Measurements from ENCODE around the gene CEP89.
"Not testable (repeated sequence)": the region's sequence is repeated elsewhere in the genome, so short reads cannot be mapped to it uniquely, and the experiment has no call there.

The CEP89 gene

GRCh38 chr19:32971715-32972540, at the start of gene CEP89, which contains the start of gene FAAP24:
TSS of gene CEP89 (minus strand) at chr19:32971958. CDS start at chr19:32971874, 84 bp downstream.
TSS of gene FAAP24 (plus strand) at chr19:32972242. CDS start at chr19:32973197, 955 bp downstream.
- DNase-seq (ENCODE audit: low read depth) = peak; percentile 99

- DNase-seq (ENCODE audit: low read depth) = not testable (repeated sequence)
Observed at GRCh38 chr19:33010891-33011290, 39.1 kb upstream of the CEP89 start.

- no peak for DNase-seq (ENCODE audit: low read depth)
Observed at GRCh38 chr19:33008738-33009137, 37.0 kb upstream of the CEP89 start.

GRCh38 chr19:33005440-33005839, 33.7 kb upstream of the CEP89 start:
- no peak for DNase-seq (ENCODE audit: low read depth)

GRCh38 chr19:33003424-33004024, 31.8 kb upstream of the CEP89 start:
- not testable (repeated sequence) for DNase-seq (ENCODE audit: low read depth)

- not testable (repeated sequence) for DNase-seq (ENCODE audit: low read depth)
Observed at GRCh38 chr19:33002126-33002865, 30.5 kb upstream of the CEP89 start.

- no peak for DNase-seq (ENCODE audit: low read depth)
Observed at GRCh38 chr19:33000910-33001309, 29.2 kb upstream of the CEP89 start.

- DNase-seq (ENCODE audit: low read depth) = no peak
Observed at GRCh38 chr19:33000510-33000909, 28.8 kb upstream of the CEP89 start.

- no peak for DNase-seq (ENCODE audit: low read depth)
Observed at GRCh38 chr19:32998722-32999121, 27.0 kb upstream of the CEP89 start.

- peak; percentile 12 for DNase-seq (ENCODE audit: low read depth)
Observed at GRCh38 chr19:32997716-32998355, 26.1 kb upstream of the CEP89 start.

- peak; percentile 92 for DNase-seq (ENCODE audit: low read depth)
Observed at GRCh38 chr19:32997061-32997464, 25.3 kb upstream of the CEP89 start.

GRCh38 chr19:32995966-32996365, 24.2 kb upstream of the CEP89 start:
- DNase-seq (ENCODE audit: low read depth) = peak; percentile 31

GRCh38 chr19:32988724-32989123, 17.0 kb upstream of the CEP89 start:
- no peak for DNase-seq (ENCODE audit: low read depth)

GRCh38 chr19:32988254-32988653, 16.5 kb upstream of the CEP89 start:
- DNase-seq (ENCODE audit: low read depth) = not testable (repeated sequence)

- DNase-seq (ENCODE audit: low read depth) = not testable (repeated sequence)
Observed at GRCh38 chr19:32982488-32982887, 10.7 kb upstream of the CEP89 start.

GRCh38 chr19:32979807-32980206, 8.0 kb upstream of the CEP89 start:
- not testable (repeated sequence) for DNase-seq (ENCODE audit: low read depth)

GRCh38 chr19:32977813-32978212, 6.1 kb upstream of the CEP89 start:
- DNase-seq (ENCODE audit: low read depth) = not testable (repeated sequence)

- peak; percentile 32 for DNase-seq (ENCODE audit: low read depth)
Observed at GRCh38 chr19:32977280-32977679, 5.5 kb upstream of the CEP89 start.

GRCh38 chr19:32976223-32976805, 4.6 kb upstream of the CEP89 start:
- peak; percentile 59 for DNase-seq (ENCODE audit: low read depth)

GRCh38 chr19:32971012-32971595, 654 bp downstream of the CEP89 start:
- DNase-seq (ENCODE audit: low read depth) = no peak

- no peak for DNase-seq (ENCODE audit: low read depth)
Observed at GRCh38 chr19:32969549-32969948, 2.2 kb downstream of the CEP89 start.

All from amniotic epithelial cell (primary cell).